ENCODE data around the gene TRMT2A.

TRMT2A gene

DNA sequence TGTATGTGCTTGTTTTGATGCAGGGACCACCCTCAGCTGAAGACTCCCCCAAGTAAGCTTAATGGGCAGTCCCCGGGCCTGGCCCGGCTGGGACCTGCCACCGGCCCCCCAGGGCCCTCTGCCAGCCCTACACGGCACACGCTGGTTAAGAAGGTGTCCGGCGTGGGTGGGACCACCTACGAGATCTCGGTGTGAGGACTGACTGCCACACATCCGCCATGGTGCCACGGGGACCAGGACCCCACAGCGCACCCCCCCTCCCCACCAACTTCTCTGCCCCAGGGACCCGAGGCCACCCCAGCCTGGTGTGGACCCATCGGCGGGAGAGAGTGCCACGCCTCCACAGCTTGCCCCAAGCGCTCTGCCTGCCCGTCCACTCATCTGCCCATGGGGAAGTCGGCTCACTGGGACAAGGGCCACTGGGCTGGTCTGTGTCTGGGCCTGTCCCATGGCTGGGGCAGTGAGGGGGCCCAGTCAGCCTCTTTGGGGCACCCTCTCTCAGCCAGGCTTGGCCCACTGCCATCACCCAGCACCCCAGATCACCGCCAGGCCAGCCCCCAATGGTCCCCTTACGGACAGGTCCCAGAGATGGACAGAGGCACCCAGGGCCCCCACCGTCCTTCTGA is 28.3 kb upstream of the TRMT2A start:
- Histone ChIP-seq H3K27ac (replicated peaks) (no peak overlapping the region), H3K27me3 (ENCODE audit: insufficient read depth, poor library complexity, severe bottlenecking) (no peaks in the 10 kb centered on the region), H3K4me3 (replicated peaks; ENCODE audit: insufficient read depth, low read length) (no peak overlapping the region)
- no peak for DNase-seq (ENCODE audit: low read depth in 1 of 2, low spot score in 1 of 2)
- TF ChIP-seq GABPA (IDR thresholded peaks at IDR 0.05; ENCODE audit: low read depth) (no peak), CTCF (IDR thresholded peaks at IDR 0.05; ENCODE audit: insufficient read depth, low read length) (no peak), POLR2AphosphoS5 (IDR thresholded peaks at IDR 0.05; ENCODE audit: low read depth) (no peak), SPI1 (IDR thresholded peaks at IDR 0.05; ENCODE audit: borderline replicate concordance, low read depth) (no peak)
- TF ChIP-seq, protein P1, sequence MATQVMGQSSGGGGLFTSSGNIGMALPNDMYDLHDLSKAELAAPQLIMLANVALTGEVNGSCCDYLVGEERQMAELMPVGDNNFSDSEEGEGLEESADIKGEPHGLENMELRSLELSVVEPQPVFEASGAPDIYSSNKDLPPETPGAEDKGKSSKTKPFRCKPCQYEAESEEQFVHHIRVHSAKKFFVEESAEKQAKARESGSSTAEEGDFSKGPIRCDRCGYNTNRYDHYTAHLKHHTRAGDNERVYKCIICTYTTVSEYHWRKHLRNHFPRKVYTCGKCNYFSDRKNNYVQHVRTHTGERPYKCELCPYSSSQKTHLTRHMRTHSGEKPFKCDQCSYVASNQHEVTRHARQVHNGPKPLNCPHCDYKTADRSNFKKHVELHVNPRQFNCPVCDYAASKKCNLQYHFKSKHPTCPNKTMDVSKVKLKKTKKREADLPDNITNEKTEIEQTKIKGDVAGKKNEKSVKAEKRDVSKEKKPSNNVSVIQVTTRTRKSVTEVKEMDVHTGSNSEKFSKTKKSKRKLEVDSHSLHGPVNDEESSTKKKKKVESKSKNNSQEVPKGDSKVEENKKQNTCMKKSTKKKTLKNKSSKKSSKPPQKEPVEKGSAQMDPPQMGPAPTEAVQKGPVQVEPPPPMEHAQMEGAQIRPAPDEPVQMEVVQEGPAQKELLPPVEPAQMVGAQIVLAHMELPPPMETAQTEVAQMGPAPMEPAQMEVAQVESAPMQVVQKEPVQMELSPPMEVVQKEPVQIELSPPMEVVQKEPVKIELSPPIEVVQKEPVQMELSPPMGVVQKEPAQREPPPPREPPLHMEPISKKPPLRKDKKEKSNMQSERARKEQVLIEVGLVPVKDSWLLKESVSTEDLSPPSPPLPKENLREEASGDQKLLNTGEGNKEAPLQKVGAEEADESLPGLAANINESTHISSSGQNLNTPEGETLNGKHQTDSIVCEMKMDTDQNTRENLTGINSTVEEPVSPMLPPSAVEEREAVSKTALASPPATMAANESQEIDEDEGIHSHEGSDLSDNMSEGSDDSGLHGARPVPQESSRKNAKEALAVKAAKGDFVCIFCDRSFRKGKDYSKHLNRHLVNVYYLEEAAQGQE (IDR thresholded peaks at IDR 0.05; ENCODE audit: insufficient replicate concordance, low read depth) = no peak

DNA sequence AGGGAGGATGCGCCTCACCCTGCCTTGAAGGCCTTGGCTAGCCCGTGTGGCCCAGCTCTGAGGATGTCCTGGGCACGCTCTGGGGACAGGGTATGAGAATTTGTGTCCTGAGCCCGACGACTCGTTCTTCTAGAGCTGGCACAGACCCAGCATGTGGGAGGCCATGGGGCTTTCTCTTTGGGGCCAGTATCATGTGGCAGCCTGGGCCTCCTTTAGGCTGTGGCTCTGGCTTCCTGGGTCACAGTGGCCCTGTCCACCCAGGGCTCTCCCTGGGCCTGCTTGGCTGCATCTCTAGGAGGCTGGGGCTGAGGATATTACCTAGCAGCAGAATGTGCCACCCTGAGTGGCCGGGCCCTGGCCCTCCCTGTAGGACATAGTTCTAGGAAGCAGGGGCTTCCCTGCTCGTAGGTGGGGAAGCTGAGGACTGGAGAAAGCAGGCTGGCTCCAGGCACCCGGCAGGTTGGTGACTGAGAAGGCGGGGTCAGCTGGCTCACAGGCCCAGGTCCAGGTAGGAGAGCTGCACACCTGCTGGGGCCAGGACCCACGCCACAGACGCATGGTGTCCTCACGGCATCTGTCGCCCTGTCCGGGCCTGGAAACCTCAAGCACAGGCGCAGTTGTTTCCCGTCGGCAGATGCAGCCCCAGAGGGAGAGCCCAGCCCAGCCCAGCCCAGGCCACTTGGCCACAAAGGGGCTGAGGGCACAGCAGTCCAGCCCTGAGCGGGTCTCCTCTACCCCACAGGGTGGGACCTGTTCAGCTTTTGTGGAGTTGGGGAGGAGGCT is 27.0 kb upstream of the TRMT2A start:
- no peak for TF ChIP-seq POLR2AphosphoS5 (IDR thresholded peaks at IDR 0.05; ENCODE audit: low read depth)
- TF ChIP-seq SPI1 (IDR thresholded peaks at IDR 0.05; ENCODE audit: borderline replicate concordance, low read depth) = no peak
- no peak for TF ChIP-seq GABPA (IDR thresholded peaks at IDR 0.05; ENCODE audit: low read depth)
- TF ChIP-seq, protein P1 (IDR thresholded peaks at IDR 0.05; ENCODE audit: insufficient replicate concordance, low read depth) = no peak
- TF ChIP-seq CTCF (IDR thresholded peaks at IDR 0.05; ENCODE audit: insufficient read depth, low read length) = no peak
- no peak overlapping the region for H3K27ac ChIP-seq (replicated peaks)
- H3K27me3 ChIP-seq (ENCODE audit: insufficient read depth, poor library complexity, severe bottlenecking) = no peaks in the 10 kb centered on the region
- H3K4me3 ChIP-seq (replicated peaks; ENCODE audit: insufficient read depth, low read length) = no peak overlapping the region
- no peak for DNase-seq (ENCODE audit: low read depth in 1 of 2, low spot score in 1 of 2)

GRCh38 chr22:20142711-20143621 is 25.9 kb upstream of the TRMT2A start:
- Histone ChIP-seq H3K4me3 (replicated peaks; ENCODE audit: insufficient read depth, low read length) (no peak overlapping the region), H3K27me3 (ENCODE audit: insufficient read depth, poor library complexity, severe bottlenecking) (no peaks in the 10 kb centered on the region), H3K27ac (replicated peaks) (no peak overlapping the region)
- no peak for DNase-seq (ENCODE audit: low read depth in 1 of 2, low spot score in 1 of 2)
- TF ChIP-seq, protein P1 (IDR thresholded peaks at IDR 0.05; ENCODE audit: insufficient replicate concordance, low read depth) = no peak
- TF ChIP-seq SPI1 (IDR thresholded peaks at IDR 0.05; ENCODE audit: borderline replicate concordance, low read depth) = no peak
- TF ChIP-seq POLR2AphosphoS5 (IDR thresholded peaks at IDR 0.05; ENCODE audit: low read depth) = no peak
- TF ChIP-seq CTCF (IDR thresholded peaks at IDR 0.05; ENCODE audit: insufficient read depth, low read length) = no peak
- no peak for TF ChIP-seq GABPA (IDR thresholded peaks at IDR 0.05; ENCODE audit: low read depth)
